Measurements from ENCODE around the gene RIMS4.

Gene RIMS4

DNA sequence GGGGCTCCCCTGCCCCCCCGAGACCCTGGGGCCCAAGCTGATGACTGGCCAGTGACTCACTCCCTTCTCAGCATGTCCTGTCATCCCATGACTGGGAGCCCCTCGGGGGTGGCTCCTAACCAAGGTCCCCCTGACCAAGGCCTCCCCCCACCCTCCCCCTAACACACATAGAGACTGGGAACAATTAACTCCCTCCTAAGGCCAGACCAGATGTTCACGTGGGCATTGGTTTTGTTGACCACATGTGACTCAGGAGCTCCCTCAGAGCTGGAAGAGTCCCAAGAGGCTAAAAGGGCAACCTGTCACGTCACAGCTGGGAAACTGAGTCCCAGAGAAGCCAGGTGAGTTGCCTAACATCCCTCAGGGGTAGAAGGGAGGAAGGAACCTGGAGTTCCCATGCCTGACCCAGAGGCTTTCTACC, 105.8 kb downstream of the RIMS4 start:
- no peak overlapping the region for H3K4me3 ChIP-seq (ENCODE audit: low read length)
- no peak overlapping the region for H2AFZ ChIP-seq (ENCODE audit: low read depth, low read length)
- no peaks in the 10 kb centered on the region for H3K9me3 ChIP-seq (ENCODE audit: insufficient read depth, low read length)
- H4K20me1 ChIP-seq (ENCODE audit: insufficient read depth, low read length): no peaks in the 10 kb centered on the region
- TF ChIP-seq, protein P1, sequence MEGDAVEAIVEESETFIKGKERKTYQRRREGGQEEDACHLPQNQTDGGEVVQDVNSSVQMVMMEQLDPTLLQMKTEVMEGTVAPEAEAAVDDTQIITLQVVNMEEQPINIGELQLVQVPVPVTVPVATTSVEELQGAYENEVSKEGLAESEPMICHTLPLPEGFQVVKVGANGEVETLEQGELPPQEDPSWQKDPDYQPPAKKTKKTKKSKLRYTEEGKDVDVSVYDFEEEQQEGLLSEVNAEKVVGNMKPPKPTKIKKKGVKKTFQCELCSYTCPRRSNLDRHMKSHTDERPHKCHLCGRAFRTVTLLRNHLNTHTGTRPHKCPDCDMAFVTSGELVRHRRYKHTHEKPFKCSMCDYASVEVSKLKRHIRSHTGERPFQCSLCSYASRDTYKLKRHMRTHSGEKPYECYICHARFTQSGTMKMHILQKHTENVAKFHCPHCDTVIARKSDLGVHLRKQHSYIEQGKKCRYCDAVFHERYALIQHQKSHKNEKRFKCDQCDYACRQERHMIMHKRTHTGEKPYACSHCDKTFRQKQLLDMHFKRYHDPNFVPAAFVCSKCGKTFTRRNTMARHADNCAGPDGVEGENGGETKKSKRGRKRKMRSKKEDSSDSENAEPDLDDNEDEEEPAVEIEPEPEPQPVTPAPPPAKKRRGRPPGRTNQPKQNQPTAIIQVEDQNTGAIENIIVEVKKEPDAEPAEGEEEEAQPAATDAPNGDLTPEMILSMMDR (IDR thresholded peaks at IDR 0.05; ENCODE audit: low read depth, low read length): no peak
- no peak for TF ChIP-seq EZH2phosphoT487 (IDR thresholded peaks at IDR 0.05; ENCODE audit: low read depth)
- no peaks in the 10 kb centered on the region for H3K36me3 ChIP-seq (replicated peaks; ENCODE audit: low read depth, low read length)
- H3K4me1 ChIP-seq (ENCODE audit: low read length): no peaks in the 10 kb centered on the region
- H3K9ac ChIP-seq (ENCODE audit: low read length): no peak overlapping the region
- no peaks in the 10 kb centered on the region for H3K79me2 ChIP-seq (ENCODE audit: low read length)
- H3K27me3 ChIP-seq (ENCODE audit: low read depth, low read length): peaks cover 13% of the 10 kb centered on the region
- no peak overlapping the region for H3K27ac ChIP-seq (ENCODE audit: low read length)
- no peak overlapping the region for H3K4me2 ChIP-seq (ENCODE audit: low read length)

DNA sequence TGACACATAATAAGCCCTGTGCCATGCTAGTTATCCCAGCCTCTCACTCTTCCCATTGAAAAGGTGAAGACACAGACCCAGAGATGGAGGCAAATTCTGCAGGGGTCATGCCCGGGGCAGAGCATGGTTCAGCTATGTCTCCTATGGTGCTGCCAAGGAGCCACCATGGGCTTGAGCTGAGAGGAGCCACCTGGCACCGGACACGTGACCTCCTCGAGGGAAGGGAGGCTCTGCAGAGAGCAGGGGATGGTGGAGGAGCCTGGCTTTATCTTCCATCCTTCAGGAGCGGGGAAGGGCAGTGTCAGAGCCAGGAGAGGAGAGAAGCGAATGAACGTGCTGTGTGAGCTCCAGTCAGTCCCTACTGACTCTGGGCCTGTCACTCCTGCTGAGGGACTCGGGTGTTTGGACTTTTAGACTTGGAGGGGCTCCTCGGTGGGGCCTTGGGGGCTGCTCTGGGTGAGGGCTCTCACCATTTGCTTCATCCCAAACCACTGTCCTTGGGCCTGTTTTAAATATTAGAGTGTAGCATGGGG, 106.3 kb downstream of the RIMS4 start:
- Histone ChIP-seq H3K4me3 (ENCODE audit: low read length) (no peak overlapping the region), H3K9ac (ENCODE audit: low read length) (no peak overlapping the region), H3K4me2 (ENCODE audit: low read length) (no peak overlapping the region), H2AFZ (ENCODE audit: low read depth, low read length) (no peak overlapping the region), H4K20me1 (ENCODE audit: insufficient read depth, low read length) (no peaks in the 10 kb centered on the region), H3K4me1 (ENCODE audit: low read length) (no peaks in the 10 kb centered on the region), H3K27me3 (ENCODE audit: low read depth, low read length) (peaks cover 13% of the 10 kb centered on the region), H3K36me3 (replicated peaks; ENCODE audit: low read depth, low read length) (no peaks in the 10 kb centered on the region), H3K9me3 (ENCODE audit: insufficient read depth, low read length) (no peaks in the 10 kb centered on the region), H3K79me2 (ENCODE audit: low read length) (no peaks in the 10 kb centered on the region), H3K27ac (ENCODE audit: low read length) (no peak overlapping the region)
- no peak for TF ChIP-seq EZH2phosphoT487 (IDR thresholded peaks at IDR 0.05; ENCODE audit: low read depth)
- TF ChIP-seq, protein P1 (IDR thresholded peaks at IDR 0.05; ENCODE audit: low read depth, low read length): no peak

DNA sequence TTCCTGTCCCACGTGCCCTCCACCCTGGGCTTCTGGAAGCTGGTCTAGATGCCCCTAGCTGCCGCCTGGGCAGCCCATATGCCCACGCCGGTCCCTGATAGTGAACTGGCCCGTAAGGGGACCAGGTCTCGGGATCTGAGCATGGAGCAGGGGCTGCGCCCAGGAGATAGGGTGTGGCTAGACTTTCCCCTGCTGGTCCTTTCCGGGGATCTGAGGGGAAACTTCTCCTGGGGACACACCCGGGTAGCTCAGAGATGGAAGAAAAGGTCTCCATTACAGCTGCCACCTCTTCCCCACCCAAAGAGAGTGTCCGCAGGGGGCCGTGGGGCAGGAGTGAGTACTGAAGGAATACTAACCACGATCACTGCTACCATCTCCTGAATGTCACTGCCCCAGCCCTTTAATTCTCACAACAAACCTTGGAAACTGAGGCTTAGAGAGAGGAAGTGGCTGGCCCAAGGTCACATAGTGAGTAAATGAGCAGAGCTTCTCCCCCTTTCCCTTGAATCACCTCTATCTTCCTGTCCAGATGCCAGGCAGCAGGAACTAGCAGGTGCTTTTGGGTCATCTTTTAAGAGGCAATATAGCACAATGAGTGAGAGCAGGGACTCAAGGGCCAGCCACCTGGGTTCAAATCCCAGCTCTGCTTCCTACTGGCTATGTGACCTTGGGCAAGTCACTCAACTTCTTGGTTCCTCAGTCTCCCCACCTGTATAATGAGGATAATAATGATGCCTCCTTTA, 107.0 kb downstream of the RIMS4 start:
- no peak overlapping the region for H3K9ac ChIP-seq (ENCODE audit: low read length)

DNA sequence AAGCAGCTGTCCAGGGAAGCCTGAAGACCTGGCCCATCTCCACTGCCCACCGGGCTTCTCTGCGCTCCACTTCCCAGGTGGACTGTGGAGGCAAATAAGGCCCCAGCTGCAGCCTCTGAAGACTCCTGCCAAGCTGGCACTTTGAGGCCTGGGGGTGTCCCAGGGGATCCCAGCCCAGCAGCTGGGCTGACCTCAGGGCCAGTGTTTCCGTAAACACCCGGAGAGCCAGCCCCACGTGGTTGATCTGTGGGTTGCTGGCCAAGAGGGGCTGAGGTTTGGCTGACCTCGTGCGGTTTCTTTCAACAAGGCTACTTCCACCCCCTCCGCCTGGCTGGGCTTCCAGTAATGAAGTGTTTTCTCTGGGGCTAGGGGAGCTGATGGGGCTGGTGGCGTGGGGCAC, 107.6 kb downstream of the RIMS4 start:
- H2AFZ ChIP-seq (ENCODE audit: low read depth, low read length): no peak overlapping the region
- no peaks in the 10 kb centered on the region for H3K79me2 ChIP-seq (ENCODE audit: low read length)
- no peak overlapping the region for H3K4me3 ChIP-seq (ENCODE audit: low read length)
- TF ChIP-seq, protein P1 (IDR thresholded peaks at IDR 0.05; ENCODE audit: low read depth, low read length): no peak
- TF ChIP-seq EZH2phosphoT487 (IDR thresholded peaks at IDR 0.05; ENCODE audit: low read depth): no peak
- H3K27me3 ChIP-seq (ENCODE audit: low read depth, low read length): peaks cover 13% of the 10 kb centered on the region
- H4K20me1 ChIP-seq (ENCODE audit: insufficient read depth, low read length): no peaks in the 10 kb centered on the region
- no peak overlapping the region for H3K4me2 ChIP-seq (ENCODE audit: low read length)
- no peak overlapping the region for H3K27ac ChIP-seq (ENCODE audit: low read length)
- H3K4me1 ChIP-seq (ENCODE audit: low read length): no peaks in the 10 kb centered on the region
- no peaks in the 10 kb centered on the region for H3K9me3 ChIP-seq (ENCODE audit: insufficient read depth, low read length)
- no peaks in the 10 kb centered on the region for H3K36me3 ChIP-seq (replicated peaks; ENCODE audit: low read depth, low read length)
- no peak overlapping the region for H3K9ac ChIP-seq (ENCODE audit: low read length)

More for the DNA sequence above, 107.0 kb downstream of the RIMS4 start:
- Histone ChIP-seq H3K27me3 (ENCODE audit: low read depth, low read length) (peaks cover 13% of the 10 kb centered on the region), H3K79me2 (ENCODE audit: low read length) (no peaks in the 10 kb centered on the region), H3K27ac (ENCODE audit: low read length) (no peak overlapping the region), H3K4me1 (ENCODE audit: low read length) (no peaks in the 10 kb centered on the region), H4K20me1 (ENCODE audit: insufficient read depth, low read length) (no peaks in the 10 kb centered on the region), H3K4me3 (ENCODE audit: low read length) (no peak overlapping the region), H2AFZ (ENCODE audit: low read depth, low read length) (no peak overlapping the region), H3K36me3 (replicated peaks; ENCODE audit: low read depth, low read length) (no peaks in the 10 kb centered on the region), H3K9me3 (ENCODE audit: insufficient read depth, low read length) (no peaks in the 10 kb centered on the region), H3K4me2 (ENCODE audit: low read length) (no peak overlapping the region)
- TF ChIP-seq, protein P1 (IDR thresholded peaks at IDR 0.05; ENCODE audit: low read depth, low read length): no peak
- no peak for TF ChIP-seq EZH2phosphoT487 (IDR thresholded peaks at IDR 0.05; ENCODE audit: low read depth)

Data from OCI-LY3 (cell line).